ENCODE data around the gene EEA1.

EEA1 gene

GRCh38 chr12:92740411-92740810 lies 188.7 kb downstream of the EEA1 start:
- DNase-seq, result no peak

- DNase-seq, result no peak
Measured at GRCh38 chr12:92739113-92739512, 190.0 kb downstream of the EEA1 start.

GRCh38 chr12:92737855-92738850 lies 190.9 kb downstream of the EEA1 start:
- DNase-seq, result no peak

- no peak for DNase-seq
Measured at GRCh38 chr12:92736605-92737004, 192.5 kb downstream of the EEA1 start.

GRCh38 chr12:92735131-92735721 lies 193.9 kb downstream of the EEA1 start:
- no peak for DNase-seq

- no peak for DNase-seq
Measured at GRCh38 chr12:92733661-92734060, 195.4 kb downstream of the EEA1 start.

- no peak for DNase-seq
Measured at GRCh38 chr12:92733181-92733580, 195.9 kb downstream of the EEA1 start.

- DNase-seq, result no peak
Measured at GRCh38 chr12:92732716-92733115, 196.4 kb downstream of the EEA1 start.

GRCh38 chr12:92732216-92732615 lies 196.9 kb downstream of the EEA1 start:
- no peak for DNase-seq

- no peak for DNase-seq
Measured at GRCh38 chr12:92730758-92731157, 198.3 kb downstream of the EEA1 start.

GRCh38 chr12:92729773-92730305 lies 199.3 kb downstream of the EEA1 start:
- DNase-seq, result no peak

- DNase-seq, result no peak
Measured at GRCh38 chr12:92726850-92727249, 202.2 kb downstream of the EEA1 start.

- no peak for DNase-seq
Measured at GRCh38 chr12:92722897-92723296, 206.2 kb downstream of the EEA1 start.

- DNase-seq, result no peak
Measured at GRCh38 chr12:92721656-92722055, 207.4 kb downstream of the EEA1 start.

- no peak for DNase-seq
Measured at GRCh38 chr12:92721130-92721529, 208.0 kb downstream of the EEA1 start.
